ENCODE data around the gene CEACAM4.

CEACAM4 gene

GRCh38 chr19:41616792-41617621, 9.9 kb downstream of the CEACAM4 start:
- no peak for DNase-seq

- no peak for DNase-seq
Observed at GRCh38 chr19:41615207-41615606, 11.7 kb downstream of the CEACAM4 start.

GRCh38 chr19:41612483-41612882, 14.4 kb downstream of the CEACAM4 start:
- DNase-seq: no peak

- no peak for DNase-seq
Observed at GRCh38 chr19:41610789-41611188, 16.1 kb downstream of the CEACAM4 start.

GRCh38 chr19:41607668-41608067, 19.2 kb downstream of the CEACAM4 start:
- no peak for DNase-seq

- no peak for DNase-seq
Observed at GRCh38 chr19:41606215-41606837, 20.5 kb downstream of the CEACAM4 start.

- DNase-seq: no peak
Observed at GRCh38 chr19:41604831-41605230, 22.0 kb downstream of the CEACAM4 start.

GRCh38 chr19:41601771-41602170, 25.1 kb downstream of the CEACAM4 start:
- DNase-seq: no peak

- DNase-seq: no peak
Observed at GRCh38 chr19:41599175-41599966, 27.5 kb downstream of the CEACAM4 start.

GRCh38 chr19:41597600-41598041, 29.3 kb downstream of the CEACAM4 start:
- peak; percentile 47 to 73 (median 64) for DNase-seq

- no peak for DNase-seq
Observed at GRCh38 chr19:41595890-41596280, 31.0 kb downstream of the CEACAM4 start.

GRCh38 chr19:41595258-41595889, 31.5 kb downstream of the CEACAM4 start:
- peak; percentile 20 to 83 (median 46) for DNase-seq

GRCh38 chr19:41591951-41592562, 34.8 kb downstream of the CEACAM4 start:
- DNase-seq: no peak

- DNase-seq: no peak
Observed at GRCh38 chr19:41590936-41591335, 35.9 kb downstream of the CEACAM4 start.

GRCh38 chr19:41589371-41589770, 37.5 kb downstream of the CEACAM4 start:
- no peak for DNase-seq

GRCh38 chr19:41588497-41589209, 38.2 kb downstream of the CEACAM4 start:
- no peak for DNase-seq

- DNase-seq: no peak
Observed at GRCh38 chr19:41587838-41588210, 39.0 kb downstream of the CEACAM4 start.

- no peak for DNase-seq
Observed at GRCh38 chr19:41587101-41587837, 39.6 kb downstream of the CEACAM4 start.

GRCh38 chr19:41586064-41586463, 40.8 kb downstream of the CEACAM4 start:
- no peak for DNase-seq

- no peak for DNase-seq
Observed at GRCh38 chr19:41584931-41585330, 41.9 kb downstream of the CEACAM4 start.

- no peak for DNase-seq
Observed at GRCh38 chr19:41584260-41584810, 42.5 kb downstream of the CEACAM4 start.
